HG02642 (cell line): Measurements from ENCODE around the gene ARRDC3.
"Not testable (repeated sequence)": the region's sequence is repeated elsewhere in the genome, so short reads cannot be mapped to it uniquely, and the experiment has no call there.

Experiments used
- ATAC-seq: cut with Tn5 transposase; IDR thresholded peaks from one replicate; pipeline ENCODE4 v1.9.1; 2021; ENCODE audit warnings: mild to moderate bottlenecking; ENCODE audit not compliant: unreplicated experiment, poor library complexity

The ARRDC3 gene

DNA sequence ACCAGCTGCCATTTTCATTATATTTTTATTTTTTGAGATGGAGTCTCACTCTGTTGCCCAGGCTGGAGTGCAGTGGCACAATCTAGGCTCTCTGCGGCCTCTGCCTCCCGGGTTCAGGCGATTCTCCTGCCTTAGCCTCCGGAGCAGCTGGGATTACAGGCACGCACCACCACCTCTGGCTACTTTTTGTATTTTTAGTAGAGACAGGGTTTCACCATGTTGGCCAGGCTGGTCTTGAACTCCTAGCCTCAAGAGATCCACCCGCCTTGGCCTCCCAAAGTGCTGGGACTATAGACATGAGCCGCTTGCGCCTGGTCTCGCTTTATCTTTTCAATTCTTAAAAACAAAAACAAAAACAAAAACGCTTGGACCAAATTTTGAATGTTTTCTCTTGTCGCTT, 2.5 kb upstream of the ARRDC3 start:
- ATAC-seq = not testable (repeated sequence)

DNA sequence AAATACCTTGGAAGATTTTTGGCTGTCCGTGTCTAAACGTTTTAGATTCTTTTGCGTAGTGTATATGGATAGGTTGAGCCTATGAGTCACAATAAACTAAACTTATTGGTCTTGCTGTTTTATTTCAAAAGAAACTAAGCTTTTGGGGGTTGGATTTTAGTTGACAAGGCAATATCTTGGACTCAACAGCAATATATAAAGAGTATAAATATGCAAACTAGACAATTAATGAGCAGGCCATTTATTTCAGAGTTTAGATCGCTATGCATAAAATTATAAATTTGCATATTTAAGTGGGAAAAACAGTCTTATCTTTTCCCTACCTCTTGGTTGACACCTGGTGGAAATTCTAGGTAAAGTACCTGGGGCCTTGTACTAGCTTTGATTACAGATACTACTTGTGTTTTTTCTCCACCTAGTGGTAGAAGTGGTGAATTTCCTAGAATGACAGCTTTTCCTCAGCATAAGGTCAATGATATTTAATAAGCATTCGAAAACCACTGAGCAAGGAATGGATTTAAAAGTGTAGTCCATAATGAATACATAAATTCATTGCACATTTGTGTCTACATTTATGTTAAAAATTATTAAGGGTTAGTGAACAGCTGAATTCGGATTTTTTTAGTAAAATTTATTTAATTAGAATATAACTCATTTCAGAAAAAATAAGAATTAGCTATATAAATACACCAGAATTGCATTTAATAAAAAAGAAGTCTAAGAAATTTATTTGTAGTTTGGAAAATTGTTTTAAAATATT, 1.7 kb upstream of the ARRDC3 start:
- peak; percentile 9 for ATAC-seq

DNA sequence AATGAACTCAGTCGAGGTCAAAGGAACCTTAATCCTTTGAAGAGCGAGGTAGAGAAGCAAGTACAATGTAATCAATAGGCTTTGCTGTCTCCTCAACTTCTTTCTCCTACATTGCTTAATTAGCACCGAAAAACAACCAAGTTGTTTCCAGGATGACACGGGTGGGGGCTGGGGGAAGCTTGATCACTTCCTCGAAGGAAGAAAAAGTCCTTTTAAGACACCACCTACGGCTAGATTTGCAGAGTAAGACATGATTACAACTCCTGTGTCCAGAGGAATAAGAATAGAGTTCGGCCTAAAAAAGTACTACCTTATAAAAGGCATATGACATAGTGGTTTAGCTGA, 811 bp upstream of the ARRDC3 start:
- ATAC-seq = no peak

DNA sequence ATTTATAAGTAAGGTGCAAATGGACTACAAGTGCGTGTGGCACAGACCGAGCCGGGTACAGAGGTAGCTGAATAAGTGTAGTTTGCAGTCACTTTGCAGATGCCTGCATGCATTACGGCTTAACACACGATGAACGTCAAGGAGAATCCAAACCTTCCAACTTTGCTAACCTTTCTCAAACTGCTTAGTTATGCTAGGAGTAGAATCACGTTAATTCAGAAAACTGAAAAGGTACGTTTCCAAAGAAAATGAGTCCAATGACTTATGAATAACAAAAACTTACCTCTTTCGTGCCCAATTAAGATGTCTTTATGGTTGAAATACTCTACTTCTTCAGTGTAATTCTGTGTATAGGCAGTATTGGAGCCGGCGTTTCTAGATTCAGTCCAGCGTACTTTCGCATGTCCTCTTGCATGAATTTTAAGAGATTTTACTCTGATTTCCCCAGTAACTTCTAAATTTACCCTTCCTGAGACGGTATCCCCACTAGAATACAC, 539 bp downstream of the ARRDC3 start:
- ATAC-seq = no peak

DNA sequence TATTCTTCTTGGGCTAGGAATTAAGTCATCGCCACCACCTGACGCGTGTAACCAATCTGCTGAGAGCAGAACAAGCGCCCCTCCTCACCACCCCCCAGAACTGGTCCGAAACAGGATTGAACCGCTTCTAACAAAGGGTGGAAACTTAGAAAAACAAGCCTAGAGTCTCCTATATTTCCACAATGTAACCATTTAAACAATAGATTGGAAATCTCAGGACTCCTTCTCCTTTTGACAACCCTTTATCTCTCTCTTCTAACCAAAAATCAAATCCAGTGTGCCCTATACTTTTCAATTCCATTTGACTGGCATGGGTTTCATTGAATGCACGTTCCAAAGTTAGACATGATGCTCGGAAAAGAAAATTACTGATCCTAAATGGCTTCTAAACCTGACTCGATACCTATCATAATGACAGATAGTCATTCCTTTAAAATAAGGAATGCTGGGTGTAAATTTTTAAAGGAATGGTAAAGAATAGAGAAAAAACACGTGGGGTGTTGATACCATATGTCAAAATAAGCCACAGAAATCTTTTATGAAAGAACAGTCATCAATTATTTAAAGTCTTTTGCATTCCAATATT, 1.2 kb downstream of the ARRDC3 start:
- ATAC-seq = peak; percentile 13

DNA sequence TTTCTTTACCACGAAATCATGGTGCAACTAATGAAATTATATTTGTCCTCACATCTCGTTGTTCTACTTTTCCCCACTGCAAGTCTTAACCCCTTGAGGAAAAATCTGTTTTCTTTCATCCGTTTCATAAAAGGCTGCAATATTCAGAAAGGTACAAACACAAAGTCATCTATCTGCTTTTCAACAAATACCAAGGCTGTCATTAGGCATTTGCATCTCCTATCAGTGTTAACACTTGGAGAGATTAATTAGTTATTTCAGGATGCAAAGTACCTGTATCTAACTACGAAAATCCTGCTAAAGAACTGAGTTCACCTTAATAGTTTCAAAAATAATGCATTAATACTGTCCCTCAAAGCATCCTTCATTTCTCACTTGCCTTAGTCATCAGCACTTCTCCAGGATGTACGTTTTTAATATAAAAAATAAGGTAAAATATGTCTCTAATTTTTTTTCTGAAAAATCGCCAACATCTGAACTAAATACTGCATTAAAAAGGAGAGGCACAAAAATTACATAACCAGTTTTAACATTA, 1.8 kb downstream of the ARRDC3 start:
- ATAC-seq = no peak

DNA sequence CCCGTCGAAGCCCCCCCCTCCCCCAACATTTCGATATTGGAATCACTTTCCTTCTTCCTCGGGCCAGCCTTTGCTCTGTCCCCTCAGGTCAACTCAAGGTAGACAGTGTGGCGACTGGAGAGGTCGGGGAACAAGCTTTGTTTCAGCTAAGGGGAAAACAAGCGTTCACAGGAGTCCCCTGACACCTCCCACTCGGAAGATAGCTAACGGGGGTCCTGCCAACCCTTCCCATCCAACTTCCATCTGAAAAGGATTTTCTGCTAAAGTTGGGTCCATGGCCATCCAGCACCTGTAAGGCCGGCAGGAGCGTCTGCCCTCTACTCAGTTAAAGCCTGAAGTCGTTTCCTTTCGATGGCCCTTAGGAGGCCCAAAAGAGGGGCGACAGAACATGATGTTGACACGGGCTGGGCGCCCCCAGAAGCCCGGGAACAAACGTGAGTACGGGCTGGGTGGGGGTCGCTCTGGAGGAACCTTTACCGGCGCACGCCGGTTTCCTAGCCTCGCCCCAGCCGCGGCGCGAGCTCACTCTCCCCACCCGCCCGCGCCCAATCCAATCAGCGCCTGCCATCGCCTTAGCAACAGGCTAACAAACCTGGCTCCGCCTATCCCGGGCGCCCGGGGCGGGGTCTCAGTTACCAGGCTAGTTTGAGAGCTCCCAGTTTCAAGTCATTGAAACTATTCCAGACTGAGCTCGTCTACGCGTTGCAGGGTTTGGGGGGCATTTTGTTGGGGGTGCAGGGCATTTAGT, 2.5 kb downstream of the ARRDC3 start:
- ATAC-seq = peak; percentile 55

DNA sequence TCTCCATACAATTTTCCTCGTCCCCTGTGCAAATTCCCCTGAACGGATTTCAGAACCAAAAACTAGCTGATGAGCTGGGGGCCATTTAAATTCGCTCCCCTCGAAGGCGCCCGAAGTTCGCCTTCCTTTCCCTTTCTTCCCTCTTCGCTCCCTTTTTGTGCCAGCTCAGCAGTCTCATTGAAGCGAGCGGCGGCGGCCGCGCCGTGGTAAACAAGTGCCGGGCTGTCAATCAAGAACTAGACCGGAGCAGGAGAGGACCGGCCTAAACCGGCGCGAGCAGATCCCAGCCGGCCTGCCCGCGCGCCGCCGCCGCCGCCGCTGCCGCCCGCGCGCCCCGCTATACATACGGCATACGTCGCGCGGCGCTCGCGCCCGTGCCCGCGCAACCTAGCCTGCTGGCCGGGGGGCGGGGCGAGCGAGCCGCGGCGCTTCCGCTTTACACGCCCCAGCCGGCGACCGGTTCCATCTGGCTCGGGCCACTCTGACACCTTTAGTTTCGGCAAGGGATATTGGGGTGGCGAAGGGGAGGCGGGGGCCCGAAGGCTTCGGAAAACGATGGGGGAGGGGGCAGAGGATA, 3.1 kb downstream of the ARRDC3 start:
- ATAC-seq = peak; percentile 70

DNA sequence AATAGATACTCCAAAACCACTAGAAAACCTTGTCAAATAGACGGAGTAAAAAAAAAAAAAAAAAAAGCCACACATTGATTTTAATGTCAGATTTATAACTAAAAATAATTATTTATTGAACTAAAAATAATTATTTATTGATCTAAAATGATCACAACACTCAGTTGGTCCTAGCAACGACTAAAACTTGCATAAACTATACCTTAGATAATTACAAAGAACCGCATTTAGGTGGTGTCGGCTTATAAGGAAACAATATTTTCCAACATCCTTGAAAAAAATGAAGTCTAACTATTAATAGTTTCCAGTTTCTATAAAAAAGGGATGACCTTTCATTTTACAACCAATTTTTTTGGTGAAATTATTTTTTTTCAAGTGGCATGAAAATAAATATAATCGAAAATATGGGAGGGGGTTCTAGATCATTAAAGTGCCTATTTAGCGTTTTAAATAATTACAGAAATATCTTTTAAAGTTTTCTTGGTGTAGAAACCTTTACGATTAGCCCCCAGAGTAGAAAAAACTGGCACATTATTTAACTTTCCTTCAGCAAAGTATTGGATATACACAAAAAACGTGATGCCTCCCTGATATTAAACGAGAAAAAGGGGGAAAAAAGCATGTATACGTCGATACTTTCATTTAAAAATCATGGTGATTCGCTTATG, 3.7 kb downstream of the ARRDC3 start:
- ATAC-seq = no peak

DNA sequence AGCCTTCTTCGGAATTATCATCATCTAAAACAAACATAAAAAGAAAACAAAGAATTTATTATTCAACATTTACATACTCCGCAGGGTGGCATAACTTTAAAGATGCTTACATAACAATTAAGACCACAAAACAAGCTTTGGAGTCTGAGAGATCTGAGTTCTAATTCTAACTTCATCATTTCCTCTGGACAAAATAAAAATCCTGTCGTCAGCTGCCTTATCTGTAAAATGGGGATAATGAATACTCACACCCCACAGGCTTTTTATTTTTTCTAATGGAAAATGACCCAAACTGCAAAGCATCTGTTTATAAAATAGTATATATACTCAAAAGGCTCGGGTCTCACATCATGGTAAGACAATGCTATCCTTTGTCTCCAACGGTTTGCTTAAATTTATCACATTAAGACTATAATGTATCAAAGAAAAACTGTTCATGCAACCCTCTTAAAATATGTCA, 4.3 kb downstream of the ARRDC3 start:
- ATAC-seq = no peak

DNA sequence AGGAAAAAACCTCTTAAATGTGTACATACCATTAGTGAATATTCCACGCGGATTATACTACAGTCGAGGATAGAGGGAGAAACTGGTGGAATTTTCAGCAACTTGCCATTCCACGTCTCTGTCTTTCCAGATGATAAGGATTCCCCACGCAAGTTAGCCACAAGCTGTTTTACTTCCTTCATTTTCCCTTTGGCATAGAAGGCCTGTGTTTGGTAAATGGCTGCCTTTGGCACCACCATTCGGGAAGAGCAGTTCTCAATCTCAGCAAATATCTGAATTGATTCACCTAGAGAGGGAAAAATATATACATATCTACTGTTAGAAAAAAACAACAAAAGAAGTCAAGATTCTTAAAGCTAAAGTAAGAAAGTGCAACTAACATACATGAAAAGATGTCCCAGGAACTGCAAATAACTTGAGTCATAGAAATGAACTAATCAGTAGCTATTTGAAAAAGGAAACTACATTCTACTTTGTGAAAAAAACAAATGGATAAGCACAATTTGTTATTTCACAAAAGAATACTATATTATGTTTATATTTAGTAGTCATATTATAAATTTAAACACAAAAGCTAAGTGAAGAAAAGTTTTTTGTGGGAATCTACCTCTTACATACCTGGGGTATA, 8.1 kb downstream of the ARRDC3 start:
- no peak for ATAC-seq

DNA sequence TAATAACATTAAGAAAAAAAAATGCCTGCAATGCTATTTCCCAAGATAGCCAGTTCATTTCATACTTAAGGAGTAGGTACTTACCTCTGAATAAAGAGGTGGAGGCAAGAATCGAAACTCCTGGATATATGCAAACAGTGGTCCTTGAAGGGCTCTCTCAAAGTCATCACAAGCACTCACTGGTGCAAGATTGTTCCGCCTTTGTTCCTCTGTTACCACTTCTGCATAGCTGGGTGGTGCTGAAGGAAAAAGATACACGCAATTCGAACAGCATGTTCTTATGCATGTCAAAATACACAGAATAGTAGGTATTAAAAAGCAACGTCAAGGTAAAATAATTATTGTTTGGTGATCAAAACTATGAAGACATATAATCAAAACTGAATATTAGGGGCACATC, 9.5 kb downstream of the ARRDC3 start:
- no peak for ATAC-seq

DNA sequence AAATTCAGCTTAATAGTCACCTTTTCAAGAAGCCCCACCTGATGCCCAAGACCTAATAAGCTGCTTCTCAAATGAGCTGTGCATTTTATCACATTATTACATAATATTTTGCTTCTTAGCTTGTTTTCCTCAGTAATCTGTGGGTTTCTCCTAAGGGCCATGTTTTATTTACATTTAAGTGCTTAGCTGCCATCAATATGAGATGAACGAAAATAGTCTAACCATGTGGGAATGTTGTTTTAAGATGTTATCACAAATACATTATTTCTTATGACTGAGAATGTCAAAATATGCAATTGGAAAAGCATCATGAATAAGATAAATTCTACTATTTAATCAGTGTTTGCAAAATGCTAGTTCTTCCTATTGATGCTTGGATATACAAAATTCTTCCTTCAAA, 10.1 kb downstream of the ARRDC3 start:
- no peak for ATAC-seq

DNA sequence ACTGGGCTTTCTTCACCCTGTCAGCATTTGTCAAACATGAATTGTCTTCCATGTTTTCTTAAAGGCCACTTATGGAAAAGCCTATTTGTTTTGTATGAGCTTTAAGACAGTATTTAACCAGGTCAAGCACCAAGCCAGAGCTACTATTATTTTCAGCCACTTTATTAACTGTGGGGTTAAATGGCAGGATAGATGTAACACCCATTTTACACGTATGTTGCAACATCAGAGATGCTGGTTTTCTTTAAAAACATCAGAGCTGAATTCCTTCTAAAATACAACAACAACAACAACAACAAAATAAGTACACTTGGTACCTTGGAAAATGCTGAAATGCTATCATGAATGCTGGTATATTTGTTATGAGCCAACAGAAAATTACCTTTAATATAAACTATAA, 13.6 kb downstream of the ARRDC3 start:
- no peak for ATAC-seq

DNA sequence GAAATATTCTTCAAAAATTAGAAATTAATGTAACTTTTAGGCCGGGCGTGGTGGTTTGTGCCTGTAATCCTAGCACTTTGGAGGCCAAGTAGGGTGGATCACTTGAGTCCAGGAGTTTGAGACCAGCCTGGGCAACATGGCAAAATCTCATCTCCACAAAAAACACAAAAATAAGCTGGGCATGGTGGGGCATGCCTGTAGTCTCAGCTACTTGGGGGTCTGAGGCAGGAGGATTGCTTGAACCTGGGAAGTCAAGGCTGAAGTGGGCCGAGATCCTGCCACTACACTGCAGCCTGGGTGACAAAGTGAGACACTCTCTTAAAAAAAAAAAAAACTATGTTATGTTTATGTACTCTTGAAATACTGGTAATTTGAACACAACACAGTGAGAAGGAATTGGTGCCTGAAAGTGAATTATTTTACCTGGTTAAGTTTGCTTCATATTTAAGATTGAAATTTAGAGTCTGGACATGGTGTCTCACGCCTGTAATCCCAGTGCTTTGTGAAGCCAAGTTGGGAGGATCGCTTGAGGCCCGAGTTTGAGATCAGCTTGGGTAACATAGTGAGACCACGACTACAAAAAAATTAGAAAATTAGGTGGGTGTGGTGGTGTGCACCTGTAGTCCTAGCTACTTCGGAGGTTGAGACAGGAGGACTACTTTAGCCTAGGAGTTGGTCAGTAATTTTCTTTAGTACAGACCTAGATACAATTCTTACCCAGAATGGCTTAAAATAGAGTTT, 15.0 kb downstream of the ARRDC3 start:
- no peak for ATAC-seq

DNA sequence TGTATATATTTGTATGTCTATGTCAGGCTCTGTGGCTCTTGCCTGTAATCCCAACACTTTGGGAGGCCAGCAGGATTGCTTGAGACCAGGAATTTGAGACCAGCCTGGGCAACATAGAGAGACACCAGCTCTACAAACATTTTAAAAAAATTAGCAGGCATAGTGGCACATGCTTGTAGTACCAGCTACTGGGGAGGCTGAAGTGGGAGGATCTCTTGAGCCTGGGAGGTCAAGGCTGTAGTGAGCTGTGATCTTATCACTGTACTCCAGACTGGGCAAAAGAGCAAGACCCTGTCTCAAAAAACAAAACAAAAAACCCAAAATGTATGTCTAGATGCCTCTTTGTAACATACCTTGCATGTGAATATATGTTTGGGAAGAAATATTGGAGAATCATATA, 15.8 kb downstream of the ARRDC3 start:
- ATAC-seq = no peak

DNA sequence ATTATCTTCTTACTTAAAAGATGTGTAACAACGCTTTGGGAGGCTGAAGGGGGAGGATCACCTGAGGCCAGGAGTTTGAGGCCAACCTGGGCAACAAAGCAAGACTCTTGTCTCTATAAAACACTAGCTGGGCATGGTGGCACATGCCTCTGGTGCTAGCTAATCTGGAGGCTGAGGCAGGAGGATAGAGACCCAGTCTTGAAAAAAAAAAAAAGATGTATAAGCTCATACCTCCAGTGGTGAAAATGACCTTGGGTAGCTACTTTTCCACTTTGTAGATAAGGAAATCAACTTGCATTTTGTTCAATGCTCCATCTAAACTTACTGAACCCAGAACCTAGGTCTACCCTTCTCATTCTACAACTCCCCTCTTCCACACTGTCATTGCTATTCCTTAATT, 16.6 kb downstream of the ARRDC3 start:
- ATAC-seq = no peak

DNA sequence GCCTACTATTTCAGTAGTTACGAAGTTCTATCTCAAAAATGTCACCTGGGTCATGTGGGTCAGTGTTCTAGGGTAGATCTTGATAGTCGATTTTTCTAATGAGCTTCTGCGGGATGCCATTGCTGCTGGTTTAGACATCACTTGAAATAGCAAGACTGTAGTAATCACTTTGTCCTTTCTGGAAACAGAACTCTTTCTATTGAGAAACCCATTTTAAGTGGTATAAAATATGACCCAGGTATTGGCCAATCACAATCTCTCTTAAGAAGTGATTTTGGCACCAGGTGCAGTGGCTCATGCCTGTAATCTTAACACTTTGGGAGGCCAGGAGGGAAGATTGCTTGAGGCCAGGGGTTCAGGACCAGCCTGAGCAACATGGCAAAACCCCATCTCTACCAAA, 17.6 kb downstream of the ARRDC3 start:
- no peak for ATAC-seq

DNA sequence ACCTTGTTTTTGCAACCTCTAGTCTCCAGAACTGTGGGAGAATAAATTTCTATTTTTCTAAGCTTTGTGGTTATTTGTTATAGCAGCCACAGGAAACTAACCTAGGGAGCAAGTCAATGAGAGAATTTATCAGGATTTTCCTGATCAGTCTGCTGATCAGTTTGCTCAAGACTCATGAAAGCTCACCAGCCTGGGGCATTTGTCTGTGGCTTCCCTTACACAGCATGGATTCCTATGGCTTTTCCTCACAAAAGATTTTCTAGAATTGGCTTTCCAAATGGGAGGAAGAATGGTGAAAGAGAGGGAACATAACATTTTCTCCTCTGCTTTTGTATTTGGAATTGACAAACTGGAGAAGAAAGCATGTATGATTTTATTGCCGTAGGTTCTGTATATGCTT, 20.2 kb downstream of the ARRDC3 start:
- ATAC-seq = no peak
